HepG2 (cell line): Measurements from ENCODE around the gene P2RY8. TPM values are rescaled to one million over a fixed set of nuclear protein-coding genes. Genes with fewer than 3 reads are reported as not detected.

Experiments used
- ATAC-seq: fragments of 200-7000 bp; cut with Tn5 transposase; 3 replicates; pipeline ENCODE4 v1.9.1; 2020; ENCODE audit warnings: mild to moderate bottlenecking, moderate library complexity
- BruUV-seq: library from RNA; stranded (reverse); fragments of 400-500 nt; replicated peaks from 2 replicates; lab custom pipeline; 2021; lab: Mats Ljungman, UMichigan
- CTCF ChIA-PET: fragments of 300-600 bp; formaldehyde crosslinking; extraction: SDS; loops from one replicate; lab custom pipeline; 2021; ENCODE audit warnings: low total read pairs, inconsistent platforms, low intra/inter-chr PET ratio; lab: Yijun Ruan, JAX
- POLR2A ChIA-PET: fragments of 350-600 bp; sonication (Branson Sonifier 250); formaldehyde crosslinking; loops from one replicate; lab custom pipeline; 2020; ENCODE audit warnings: antibody characterized with exemption, inconsistent platforms; lab: Yijun Ruan, JAX
- DNase-seq: peaks from one replicate; pipeline ENCODE4 v3.0.0-alpha.2; 2015; ENCODE audit warnings: low spot score
- FAIRE-seq: peaks from 3 replicates; lab custom pipeline; 2011; peaks lifted over from hg19 to GRCh38; lab: Jason Lieb, UNC
- H2AFZ ChIP-seq: one replicate; pipeline ENCODE4 v1.6.1; 2011; ENCODE audit warnings: low read length, inconsistent platforms
- H3K27ac ChIP-seq: fragments of 300-600 bp; 3 replicates; pipeline ENCODE4 v1.8.0; 2011; ENCODE audit warnings: mixed run types, mild to moderate bottlenecking, mixed read lengths, low read length, inconsistent platforms; ENCODE audit not compliant: insufficient read depth; ENCODE audit errors: extremely low read length
- H3K27me3 ChIP-seq, 2 experiments: fragments of 200-600 bp in 1 of 2; 2 replicates in 1 of 2; 3 replicates in 1 of 2; pipeline versions ENCODE4 v1.6.0 to v1.8.0; 2011; ENCODE audit warnings: low read length in 2 of 2, mild to moderate bottlenecking in 2 of 2, moderate library complexity in 2 of 2, inconsistent platforms in 1 of 2; ENCODE audit not compliant: insufficient read depth in 2 of 2, control insufficient read depth in 1 of 2
- H3K36me3 ChIP-seq, 2 experiments: fragments of 200-600 bp in 1 of 2; replicated peaks in 1 of 2; 2 replicates in 1 of 2; 3 replicates in 1 of 2; pipeline versions ENCODE4 v1.5.1 to v1.8.0; 2011; ENCODE audit warnings: low read length in 2 of 2, inconsistent platforms in 1 of 2; ENCODE audit not compliant: insufficient read depth in 2 of 2, control insufficient read depth in 1 of 2
- H3K4me1 ChIP-seq: 2 replicates; pipeline ENCODE4 v1.5.1; 2012; ENCODE audit warnings: low read length, inconsistent platforms; ENCODE audit not compliant: insufficient read depth
- H3K4me2 ChIP-seq: 2 replicates; pipeline ENCODE4 v1.6.0; 2011; ENCODE audit warnings: low read depth, low read length, inconsistent platforms
- H3K4me3 ChIP-seq, 3 experiments: fragments of 200-600 bp in 1 of 3; sonication (generic), shearing (Covaris generic) in 1 of 3; replicated peaks in 1 of 3; 2 replicates each; pipeline ENCODE4 v1.5.1; 2011 to 2016; ENCODE audit warnings: low read length in 3 of 3, inconsistent platforms in 2 of 3, low read depth in 2 of 3, mild to moderate bottlenecking in 2 of 3, control low read depth in 1 of 3, mixed read lengths in 1 of 3; ENCODE audit not compliant: insufficient read depth in 1 of 3
- H3K79me2 ChIP-seq: one replicate; pipeline ENCODE4 v1.6.1; 2011; ENCODE audit warnings: low read length, inconsistent platforms; ENCODE audit not compliant: insufficient read depth
- H3K9ac ChIP-seq: 2 replicates; pipeline ENCODE4 v1.6.0; 2011; ENCODE audit warnings: mild to moderate bottlenecking, low read depth, low read length, inconsistent platforms; ENCODE audit not compliant: insufficient read depth
- H3K9me3 ChIP-seq: 2 replicates; pipeline ENCODE4 v1.5.1; 2012; ENCODE audit warnings: mild to moderate bottlenecking, low read length
- H4K20me1 ChIP-seq: 2 replicates; pipeline ENCODE4 v1.6.0; 2011; ENCODE audit warnings: inconsistent platforms, mild to moderate bottlenecking, low read length, moderate library complexity; ENCODE audit not compliant: insufficient read depth
- REL ChIP-seq: sonication (generic); formaldehyde crosslinking; conservative IDR thresholded peaks from 2 replicates; pipeline ENCODE4 v1.8.0; 2022; ENCODE audit warnings: mild to moderate bottlenecking, missing genetic modification reagents, moderate library complexity
- TGIF2 ChIP-seq: IDR thresholded peaks from 2 replicates; pipeline ENCODE4 v1.6.1; 2016; ENCODE audit warnings: control low read depth, missing compliant biosample characterization
- ZNF121 ChIP-seq: sonication (generic); formaldehyde crosslinking; IDR thresholded peaks from 2 replicates; pipeline ENCODE4 v1.5.0; 2020; ENCODE audit warnings: mild to moderate bottlenecking, missing genetic modification reagents
- ZNF296 ChIP-seq: sonication (generic); formaldehyde crosslinking; conservative IDR thresholded peaks from 2 replicates; pipeline ENCODE4 v1.5.0; 2020; ENCODE audit warnings: mild to moderate bottlenecking, missing genetic modification reagents
- ZNF546 ChIP-seq: sonication (generic); formaldehyde crosslinking; conservative IDR thresholded peaks from 2 replicates; pipeline ENCODE4 v1.8.1; 2023; ENCODE audit warnings: mild to moderate bottlenecking, missing genetic modification reagents
- WGBS: methylation state at CpG from one replicate; pipeline ENCODE4 v1.1.6; 2017; ENCODE audit warnings: low lambda C conversion rate; 5-methylcytosine and 5-hydroxymethylcytosine counted together
- in situ Hi-C: cut with HindIII; loops from 2 replicates; pipeline ENCODE4 v1.10.0; 2017; ENCODE audit warnings: low pct_unique_long_range_greater_than_20kb; ENCODE audit not compliant: extremely low pct_ligation_motif_present
- intact Hi-C: fragments of 100-400 bp; cut with micrococcal nuclease; formaldehyde crosslinking; loops from one replicate; pipeline ENCODE4 v1.10.0; 2022; ENCODE audit not compliant: unreplicated experiment
- polyA plus RNA-seq, 8 experiments: library from polyadenylated mRNA; depleted of rRNA in 3 of 8; stranded (reverse) in 7 of 8; unstranded in 1 of 8; fragments of >200 nt; fragmentation: Illumina TruSeq in 4 of 8; extraction: Trizol in 4 of 8; gene quantifications; 2 replicates each; pipeline versions ENCODE4 v1.2.1 to v1.2.3, GENCODE V29; 2011 to 2016; ENCODE audit warnings: low read depth in 4 of 8, missing spikeins in 1 of 8, mixed read lengths in 1 of 8; ENCODE audit not compliant: insufficient read depth in 1 of 8
- total RNA-seq, 5 experiments: library from RNA; depleted of rRNA; stranded (reverse); fragments of >200 nt; fragmentation: Illumina TruSeq; extraction: Trizol; gene quantifications; 2 replicates each; pipeline ENCODE4 v1.2.3, GENCODE V29; 2016; ENCODE audit warnings: low read depth in 1 of 5
- TF ChIP-seq, protein P1 (sequence below): sonication (generic); formaldehyde crosslinking; IDR thresholded peaks from 2 replicates; pipeline ENCODE4 v1.8.0; 2022; ENCODE audit warnings: mild to moderate bottlenecking, missing genetic modification reagents, borderline replicate concordance
- TF ChIP-seq, protein P2 (sequence below): IDR thresholded peaks from 2 replicates; pipeline ENCODE4 v1.6.1; 2016; ENCODE audit warnings: missing compliant biosample characterization, missing genetic modification reagents, borderline replicate concordance

The P2RY8 gene
- total and polyA plus RNA-seq, 2 of the 13 experiments (the other 11 are each of a cell fraction or from before 2014, with no cell fraction given) = 1.0 to 1.3 TPM

DNA sequence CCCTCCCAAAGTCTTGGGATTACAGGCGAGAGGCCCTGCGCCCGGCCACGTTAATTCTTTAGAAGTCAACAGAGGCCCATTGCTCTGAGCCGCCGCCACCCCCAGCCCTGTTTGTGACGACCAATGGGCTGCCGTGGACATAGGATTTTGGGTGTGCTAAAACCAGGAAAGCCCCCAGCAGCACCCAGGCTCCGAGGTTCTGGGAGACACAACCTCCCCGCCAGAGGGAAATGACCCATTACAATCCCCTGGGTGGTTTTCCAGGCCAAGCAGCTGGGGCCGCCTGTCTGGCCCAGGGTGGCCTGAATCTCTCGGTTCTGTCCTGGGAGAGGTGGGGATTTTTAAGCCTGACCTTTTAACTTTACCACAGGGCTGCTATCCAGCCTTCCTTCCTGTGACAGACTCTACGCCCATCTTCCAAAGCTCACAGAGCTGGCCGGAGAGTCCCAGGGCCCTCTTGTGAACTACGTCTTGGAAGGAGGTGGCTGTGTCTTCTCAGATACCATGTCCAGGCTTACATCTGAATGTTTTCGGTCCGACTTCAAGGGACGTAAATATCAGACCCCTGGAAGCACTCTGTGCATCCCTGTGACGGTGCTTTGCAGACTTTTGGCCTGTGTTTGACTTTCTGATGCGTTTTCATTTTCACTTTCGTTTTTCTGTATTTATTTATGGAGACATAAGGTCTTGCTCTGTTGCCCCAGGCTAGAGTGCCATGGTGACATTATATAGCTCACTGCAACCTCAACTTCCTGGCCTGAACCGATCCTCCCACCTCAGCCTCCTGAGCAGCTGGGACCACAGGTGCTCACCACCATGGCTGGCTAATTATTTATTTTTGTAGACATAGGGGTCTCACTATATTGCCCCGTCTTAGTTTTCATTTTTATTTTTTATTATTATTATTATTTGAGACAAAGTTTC, 36.0 kb downstream of the P2RY8 start:
- H3K27me3 ChIP-seq = no peaks in the 10 kb centered on the region
- DNase-seq (no peak), FAIRE-seq (no peak)
- H4K20me1 ChIP-seq = no peaks in the 10 kb centered on the region
- H3K36me3 ChIP-seq = no peaks in the 10 kb centered on the region
- in situ Hi-C loops = no loop called here
- CTCF ChIA-PET = no interaction called here
- no peak overlapping the region for H3K4me3 ChIP-seq
- H3K9me3 ChIP-seq = no peaks in the 10 kb centered on the region
- no peak overlapping the region for H2AFZ ChIP-seq
- TF ChIP-seq ZNF121 (CRISPR knock-in tag) = peak; percentile 83
- no peak for TF ChIP-seq ZNF296 (CRISPR knock-in tag)
- TF ChIP-seq, all 625 proteins: peak for 1
- no peak for ATAC-seq
- no peak overlapping the region for H3K27ac ChIP-seq
- H3K4me2 ChIP-seq = 0 out of 2 replicates have a peak overlapping the region, but pooled peaks have one; percentile 7
- intact Hi-C loops = no loop called here
- 79% methylated on average over 21 of the region's 23 CpGs for WGBS
- no peaks in the 10 kb centered on the region for H3K79me2 ChIP-seq
- H3K9ac ChIP-seq = no peak overlapping the region
- POLR2A ChIA-PET = no interaction called here
- no TSS peak for BruUV-seq
- no peaks in the 10 kb centered on the region for H3K4me1 ChIP-seq

DNA sequence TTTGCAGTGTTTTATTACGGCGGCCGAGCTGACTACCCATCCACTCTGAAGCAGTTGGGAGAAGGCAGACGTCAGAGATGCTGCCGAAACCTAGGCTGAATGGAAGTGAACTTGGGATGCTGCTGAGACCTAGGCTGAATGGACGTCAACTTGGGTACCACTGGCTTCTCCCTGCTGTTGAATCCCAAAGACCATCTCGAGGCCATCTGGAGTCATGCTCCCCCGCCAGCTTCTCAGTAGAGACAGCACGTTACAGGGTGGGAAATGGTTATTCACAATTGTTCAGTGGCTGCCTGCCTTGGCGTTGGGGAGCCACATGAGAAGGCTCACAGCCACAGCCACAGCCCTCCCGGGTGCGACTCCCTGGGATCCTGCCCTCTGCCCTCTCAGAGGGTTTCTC, 40.9 kb downstream of the P2RY8 start:
- in situ Hi-C loops = no loop called here

More for the DNA sequence above, 40.9 kb downstream of the P2RY8 start:
- Histone ChIP-seq H3K4me3 (no peak overlapping the region), H3K9ac (no peak overlapping the region), H3K79me2 (no peaks in the 10 kb centered on the region), H3K36me3 (no peaks in the 10 kb centered on the region), H4K20me1 (no peaks in the 10 kb centered on the region), H3K27me3 (no peaks in the 10 kb centered on the region), H2AFZ (no peak overlapping the region), H3K27ac (no peak overlapping the region), H3K4me1 (no peaks in the 10 kb centered on the region), H3K9me3 (no peaks in the 10 kb centered on the region), H3K4me2 (no peak overlapping the region)
- TF ChIP-seq, protein P1, sequence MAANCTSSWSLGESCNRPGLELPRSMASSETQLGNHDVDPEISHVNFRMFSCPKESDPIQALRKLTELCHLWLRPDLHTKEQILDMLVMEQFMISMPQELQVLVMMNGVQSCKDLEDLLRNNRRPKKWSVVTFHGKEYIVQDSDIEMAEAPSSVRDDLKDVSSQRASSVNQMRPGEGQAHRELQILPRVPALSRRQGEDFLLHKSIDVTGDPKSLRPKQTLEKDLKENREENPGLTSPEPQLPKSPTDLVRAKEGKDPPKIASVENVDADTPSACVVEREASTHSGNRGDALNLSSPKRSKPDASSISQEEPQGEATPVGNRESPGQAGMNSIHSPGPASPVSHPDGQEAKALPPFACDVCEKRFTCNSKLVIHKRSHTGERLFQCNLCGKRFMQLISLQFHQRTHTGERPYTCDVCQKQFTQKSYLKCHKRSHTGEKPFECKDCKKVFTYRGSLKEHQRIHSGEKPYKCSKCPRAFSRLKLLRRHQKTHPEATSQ = no peak
- TF ChIP-seq ZNF546 = no peak
- TF ChIP-seq, protein P2, sequence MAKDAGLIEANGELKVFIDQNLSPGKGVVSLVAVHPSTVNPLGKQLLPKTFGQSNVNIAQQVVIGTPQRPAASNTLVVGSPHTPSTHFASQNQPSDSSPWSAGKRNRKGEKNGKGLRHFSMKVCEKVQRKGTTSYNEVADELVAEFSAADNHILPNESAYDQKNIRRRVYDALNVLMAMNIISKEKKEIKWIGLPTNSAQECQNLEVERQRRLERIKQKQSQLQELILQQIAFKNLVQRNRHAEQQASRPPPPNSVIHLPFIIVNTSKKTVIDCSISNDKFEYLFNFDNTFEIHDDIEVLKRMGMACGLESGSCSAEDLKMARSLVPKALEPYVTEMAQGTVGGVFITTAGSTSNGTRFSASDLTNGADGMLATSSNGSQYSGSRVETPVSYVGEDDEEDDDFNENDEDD (CRISPR knock-in tag) = no peak
- TF ChIP-seq TGIF2 (CRISPR knock-in tag) = no peak
- no peak for TF ChIP-seq REL (CRISPR knock-in tag)
- no peak for ATAC-seq
- BruUV-seq = no TSS peak
- 64% methylated on average over 3 of the region's 12 CpGs for WGBS
- DNase-seq = no peak
- CTCF ChIA-PET = no interaction called here
- FAIRE-seq = no peak
- intact Hi-C loops = no loop called here
- POLR2A ChIA-PET = no interaction called here
